Cardiac muscle cell (in vitro differentiated cells and primary cell): ENCODE results near the gene METTL8. TPM values are rescaled to one million over a fixed set of nuclear protein-coding genes. Genes with fewer than 3 reads are reported as not detected.

ENCODE experiments used
- DNase-seq, 2 donors: peaks; one replicate each; pipeline versions ENCODE4 v3.0.0 to v3.0.0-alpha.2; 2010 to 2017; ENCODE audit warnings: low read depth in 1 of 2, low spot score in 1 of 2
- H3K27ac ChIP-seq: fragments of 200-600 bp; sonication (generic); 2 replicates; pipeline ENCODE4 v1.5.1; 2016
- H3K27me3 ChIP-seq: fragments of 200-600 bp; sonication (generic); 2 replicates; pipeline ENCODE4 v1.6.0; 2016; ENCODE audit warnings: control low read depth
- H3K36me3 ChIP-seq: fragments of 200-600 bp; sonication (generic); 2 replicates; pipeline ENCODE4 v1.5.1; 2016; ENCODE audit warnings: control low read depth
- H3K4me1 ChIP-seq: fragments of 200-600 bp; sonication (generic); 2 replicates; pipeline ENCODE4 v1.8.1; 2017; ENCODE audit warnings: low read depth, mild to moderate bottlenecking, mixed run types
- H3K4me3 ChIP-seq: fragments of 200-600 bp; sonication (generic); 2 replicates; pipeline ENCODE4 v1.5.1; 2016; ENCODE audit warnings: mild to moderate bottlenecking
- H3K9me3 ChIP-seq: fragments of 200-600 bp; sonication (generic); 2 replicates; pipeline ENCODE4 v1.5.1; 2017; ENCODE audit warnings: low read depth, mild to moderate bottlenecking, control low read depth
- polyA plus RNA-seq: library from polyadenylated mRNA; unstranded; fragments of >200 nt; fragmentation: Nextera tagmentation; extraction: Ambion mirVana; gene quantifications from 2 replicates; pipeline ENCODE4 v1.2.1, GENCODE V29; 2016
- total RNA-seq: library from RNA; depleted of rRNA; stranded (reverse); fragments of >200 nt; gene quantifications from 2 replicates; pipeline ENCODE4 v1.2.3, GENCODE V29; 2016
- TF ChIP-seq, protein P1 (sequence below): IDR thresholded peaks from 2 replicates; pipeline ENCODE4 v1.5.1; 2012; ENCODE audit warnings: low read depth, mild to moderate bottlenecking, low read length

METTL8 gene
- total and polyA plus RNA-seq, 2 experiments from 2014 or later: 12.4 to 15.5 TPM

DNA sequence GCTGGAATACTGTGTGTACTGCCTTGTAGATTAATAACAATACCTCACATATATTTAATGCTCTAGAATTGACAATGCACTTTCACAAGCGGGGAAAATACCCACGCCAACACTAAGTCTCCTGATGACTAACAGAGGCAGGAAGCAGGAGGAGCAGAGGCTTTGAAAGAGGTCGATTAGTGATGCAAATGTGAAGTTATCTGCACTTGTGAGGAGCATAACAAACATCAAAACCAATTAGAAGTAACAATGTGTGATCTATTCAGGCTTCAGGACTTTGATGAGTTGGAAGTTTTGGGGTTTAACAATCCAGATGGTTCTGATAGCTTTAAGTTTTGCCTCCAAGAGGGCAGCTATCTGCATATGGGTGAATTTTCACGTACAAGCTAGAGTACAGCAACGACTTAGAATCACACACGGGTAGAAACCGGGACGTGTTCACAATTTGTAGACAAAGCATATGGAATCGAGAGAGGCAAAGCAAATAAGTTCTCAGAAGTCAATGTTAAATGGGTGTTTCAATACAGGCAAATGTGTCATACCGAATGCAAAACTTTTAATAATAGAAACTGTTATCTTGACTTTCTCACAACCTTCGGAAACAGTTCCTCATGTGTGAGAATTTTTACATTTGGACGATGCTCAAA, 114.5 kb downstream of the METTL8 start:
- Histone ChIP-seq H3K4me3 (no peak overlapping the region), H3K4me1 (peaks cover 10% of the 10 kb centered on the region), H3K27me3 (no peaks in the 10 kb centered on the region), H3K36me3 (no peaks in the 10 kb centered on the region), H3K9me3 (no peaks in the 10 kb centered on the region), H3K27ac (no peak overlapping the region)
- TF ChIP-seq, protein P1, sequence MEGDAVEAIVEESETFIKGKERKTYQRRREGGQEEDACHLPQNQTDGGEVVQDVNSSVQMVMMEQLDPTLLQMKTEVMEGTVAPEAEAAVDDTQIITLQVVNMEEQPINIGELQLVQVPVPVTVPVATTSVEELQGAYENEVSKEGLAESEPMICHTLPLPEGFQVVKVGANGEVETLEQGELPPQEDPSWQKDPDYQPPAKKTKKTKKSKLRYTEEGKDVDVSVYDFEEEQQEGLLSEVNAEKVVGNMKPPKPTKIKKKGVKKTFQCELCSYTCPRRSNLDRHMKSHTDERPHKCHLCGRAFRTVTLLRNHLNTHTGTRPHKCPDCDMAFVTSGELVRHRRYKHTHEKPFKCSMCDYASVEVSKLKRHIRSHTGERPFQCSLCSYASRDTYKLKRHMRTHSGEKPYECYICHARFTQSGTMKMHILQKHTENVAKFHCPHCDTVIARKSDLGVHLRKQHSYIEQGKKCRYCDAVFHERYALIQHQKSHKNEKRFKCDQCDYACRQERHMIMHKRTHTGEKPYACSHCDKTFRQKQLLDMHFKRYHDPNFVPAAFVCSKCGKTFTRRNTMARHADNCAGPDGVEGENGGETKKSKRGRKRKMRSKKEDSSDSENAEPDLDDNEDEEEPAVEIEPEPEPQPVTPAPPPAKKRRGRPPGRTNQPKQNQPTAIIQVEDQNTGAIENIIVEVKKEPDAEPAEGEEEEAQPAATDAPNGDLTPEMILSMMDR: no peak
- peak in 1 of 2 donors; percentile 54 for DNase-seq

DNA sequence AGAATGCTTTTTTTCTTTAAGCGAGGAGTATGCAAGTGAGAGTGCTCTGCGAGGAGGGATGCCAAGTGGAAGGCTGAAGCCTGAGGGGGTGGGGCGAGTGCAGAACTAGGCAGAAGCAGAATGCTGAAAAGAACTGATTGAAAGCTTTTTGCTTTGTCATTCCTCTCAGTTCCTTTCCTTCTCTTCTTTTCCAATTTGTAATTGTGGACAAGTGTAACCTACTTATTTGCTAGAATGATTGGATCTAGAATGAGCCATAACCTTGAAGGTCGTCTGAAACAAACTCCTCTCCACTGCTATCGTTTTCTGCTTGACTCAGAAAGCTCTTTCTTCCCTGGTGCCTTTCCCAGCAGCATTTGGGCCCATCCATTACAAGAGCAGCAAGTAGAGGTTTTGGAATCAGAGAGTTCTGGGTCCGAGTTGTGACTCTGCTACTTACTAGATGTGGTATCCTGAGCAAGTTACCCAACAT, 115.3 kb downstream of the METTL8 start:
- no peaks in the 10 kb centered on the region for H3K27me3 ChIP-seq
- TF ChIP-seq, protein P1: no peak
- H3K9me3 ChIP-seq: no peaks in the 10 kb centered on the region
- no peak overlapping the region for H3K4me3 ChIP-seq
- no peak overlapping the region for H3K27ac ChIP-seq
- no peaks in the 10 kb centered on the region for H3K36me3 ChIP-seq
- peak; percentile 33 to 35 for DNase-seq
- peaks cover 10% of the 10 kb centered on the region for H3K4me1 ChIP-seq

DNA sequence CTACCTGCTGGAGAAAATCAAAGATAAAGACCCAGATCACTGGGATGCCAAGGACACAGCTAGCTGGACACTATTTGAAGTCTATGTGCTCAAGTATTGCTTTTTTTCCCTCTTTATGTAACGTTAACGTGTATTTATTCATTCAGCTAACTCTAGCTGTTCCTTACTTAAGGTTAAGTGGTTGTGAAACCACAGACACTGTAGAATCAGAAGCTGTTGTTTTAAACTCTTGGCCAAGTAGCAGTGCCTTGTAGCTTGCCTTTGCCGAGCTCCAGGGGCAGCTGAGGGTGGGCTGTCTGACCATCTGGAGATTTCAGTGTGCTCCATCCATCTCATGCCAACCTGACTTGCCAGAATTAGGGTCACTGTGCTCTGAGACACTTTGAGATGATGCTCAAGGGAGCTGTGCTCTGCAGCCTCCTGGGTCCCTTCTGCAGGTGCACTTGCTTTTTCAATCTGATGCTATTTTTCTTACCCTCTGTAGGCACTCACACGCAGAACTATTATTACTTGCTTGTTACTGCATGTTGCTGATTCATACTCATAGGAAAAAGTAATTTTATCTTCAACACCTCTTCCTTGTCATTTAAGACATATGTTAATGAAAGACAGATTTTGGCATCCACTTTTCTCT, 116.2 kb downstream of the METTL8 start:
- H3K27me3 ChIP-seq: no peaks in the 10 kb centered on the region
- DNase-seq: no peak
- no peaks in the 10 kb centered on the region for H3K9me3 ChIP-seq
- H3K36me3 ChIP-seq: no peaks in the 10 kb centered on the region
- no peak overlapping the region for H3K4me3 ChIP-seq
- TF ChIP-seq, protein P1: no peak
- H3K27ac ChIP-seq: no peak overlapping the region
- H3K4me1 ChIP-seq: peaks cover 10% of the 10 kb centered on the region

DNA sequence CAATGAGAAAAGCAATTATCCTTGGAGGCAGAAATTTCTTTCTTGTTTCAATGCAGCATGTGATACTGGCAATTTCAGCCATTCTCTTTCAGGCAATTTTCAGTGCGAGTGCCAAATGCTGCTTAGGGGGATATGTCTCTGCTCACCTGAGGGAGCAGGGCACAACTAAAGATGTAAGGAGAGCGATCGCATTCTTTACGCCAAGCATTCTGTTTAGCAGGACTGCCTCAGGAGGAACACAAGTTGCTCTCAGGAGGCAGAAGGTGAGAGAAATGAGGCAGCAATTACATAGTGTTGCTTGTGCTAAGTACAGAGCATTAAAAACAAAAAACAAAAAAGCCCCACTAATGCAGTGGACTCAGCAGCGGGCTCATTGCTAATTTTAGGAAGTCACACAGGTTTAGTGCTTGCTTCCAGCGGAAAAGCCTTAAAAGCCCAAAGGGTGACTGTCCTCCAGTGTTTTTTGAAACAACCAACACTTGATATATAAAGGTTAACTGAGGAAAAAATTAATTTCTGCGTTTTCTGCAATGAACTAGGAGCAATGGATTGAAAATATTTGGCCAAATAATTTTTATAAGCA, 116.9 kb downstream of the METTL8 start:
- H3K27ac ChIP-seq: no peak overlapping the region

DNA sequence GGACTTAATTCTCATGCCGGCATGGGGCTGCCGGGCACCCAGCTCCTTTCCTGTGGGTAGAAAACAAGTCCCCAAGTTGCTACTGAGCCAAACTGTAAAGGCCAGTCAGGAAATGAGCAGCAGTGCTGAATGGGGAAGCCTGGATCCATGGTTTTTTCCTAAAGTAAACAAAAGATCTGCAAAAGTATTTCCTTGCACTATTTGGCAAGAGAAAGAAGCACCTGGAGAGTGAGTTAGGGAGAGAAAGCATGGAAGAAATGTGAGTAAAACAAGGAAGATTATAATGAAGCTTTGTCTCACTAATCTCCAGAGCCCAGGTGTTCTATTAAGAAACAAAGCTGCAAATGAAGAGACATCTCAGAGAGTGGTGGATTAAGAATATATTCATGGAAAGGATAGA, 117.6 kb downstream of the METTL8 start:
- Histone ChIP-seq H3K27me3 (no peaks in the 10 kb centered on the region), H3K36me3 (no peaks in the 10 kb centered on the region), H3K4me1 (peaks cover 10% of the 10 kb centered on the region), H3K27ac (no peak overlapping the region), H3K4me3 (no peak overlapping the region), H3K9me3 (no peaks in the 10 kb centered on the region)
- no peak for DNase-seq
- TF ChIP-seq, protein P1: no peak

More for the DNA sequence above, 116.9 kb downstream of the METTL8 start:
- Histone ChIP-seq H3K36me3 (no peaks in the 10 kb centered on the region), H3K4me3 (no peak overlapping the region), H3K27me3 (no peaks in the 10 kb centered on the region), H3K9me3 (no peaks in the 10 kb centered on the region), H3K4me1 (peaks cover 10% of the 10 kb centered on the region)
- TF ChIP-seq, protein P1: no peak
- no peak for DNase-seq
